AML-193 (cell line): ENCODE data around the gene DOCK4.
A peak's percentile ranks its signal among the peaks of the same experiment; 100 is the strongest.

ENCODE experiments used
- DNase-seq, 2 experiments: peaks; one replicate each; lab custom pipeline; 2025; lab: John Stamatoyannopoulos, UW

Gene DOCK4

GRCh38 chr7:112113913-112114575 is 92.2 kb downstream of the DOCK4 start:
- no peak for DNase-seq

- peak in 1 of 2 experiments; percentile 3 for DNase-seq
Measured at GRCh38 chr7:112112822-112113255, 93.4 kb downstream of the DOCK4 start.

GRCh38 chr7:112110651-112111050 is 95.5 kb downstream of the DOCK4 start:
- DNase-seq: no peak

DNA sequence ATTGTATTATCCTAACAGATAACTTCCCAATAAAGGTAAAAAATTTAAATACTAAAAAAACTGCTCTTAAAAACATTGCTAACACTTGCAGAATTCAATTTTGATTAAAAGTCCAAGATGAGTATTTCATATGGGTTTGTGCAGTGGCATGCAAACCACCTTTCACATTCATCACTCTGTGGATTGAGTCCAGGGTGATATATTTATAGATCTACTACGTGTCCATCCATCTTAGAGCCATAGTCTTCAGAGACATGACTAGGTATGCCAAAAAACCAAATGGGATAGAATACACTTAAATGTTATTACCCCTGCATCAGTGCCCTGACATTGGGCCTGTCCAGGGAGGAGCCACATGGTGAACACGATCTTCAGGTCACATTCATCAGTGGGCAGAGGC is 96.0 kb downstream of the DOCK4 start:
- no peak for DNase-seq

DNA sequence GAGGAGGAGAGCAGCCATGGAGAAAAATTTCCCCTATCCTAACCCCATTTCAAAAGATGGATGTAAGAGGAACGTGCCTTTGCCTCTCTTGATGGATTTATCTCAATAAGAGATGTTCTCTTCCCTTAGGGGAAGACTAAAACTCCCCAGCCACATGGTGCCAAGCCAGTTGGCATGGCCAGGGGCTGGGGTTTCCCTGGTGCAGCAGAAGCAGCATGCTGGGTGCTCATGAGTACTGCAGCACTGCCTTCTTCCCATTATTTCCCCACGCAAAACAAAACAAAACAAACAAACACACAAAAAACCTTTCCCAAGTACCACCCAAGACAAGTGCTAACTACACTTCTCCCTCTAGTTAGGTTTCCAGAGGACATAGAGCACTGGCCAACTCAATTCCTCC is 97.2 kb downstream of the DOCK4 start:
- no peak for DNase-seq

GRCh38 chr7:112105584-112106530 is 100.3 kb downstream of the DOCK4 start:
- DNase-seq: no peak

DNA sequence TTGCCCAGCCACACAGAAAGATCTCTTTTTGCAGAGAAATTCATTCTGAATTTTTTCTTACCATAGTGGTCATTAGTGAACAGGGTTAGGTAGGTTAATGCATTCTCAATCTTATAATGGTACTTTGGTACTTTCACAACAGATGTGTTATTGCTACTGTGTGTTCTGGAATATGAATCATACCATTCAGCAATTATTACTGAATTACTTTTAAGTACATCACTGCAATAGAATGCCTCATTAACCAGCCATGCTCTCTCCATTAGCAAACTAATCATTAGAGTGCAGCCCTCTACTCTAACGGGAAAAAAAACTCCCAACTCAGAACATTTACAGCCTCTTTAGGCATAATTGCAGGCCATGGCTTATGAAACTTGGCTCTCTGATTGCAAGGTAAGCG is 102.1 kb downstream of the DOCK4 start:
- no peak for DNase-seq

- DNase-seq: peak; percentile 19 to 43
Measured at GRCh38 chr7:112103246-112103645, 103.0 kb downstream of the DOCK4 start.

DNA sequence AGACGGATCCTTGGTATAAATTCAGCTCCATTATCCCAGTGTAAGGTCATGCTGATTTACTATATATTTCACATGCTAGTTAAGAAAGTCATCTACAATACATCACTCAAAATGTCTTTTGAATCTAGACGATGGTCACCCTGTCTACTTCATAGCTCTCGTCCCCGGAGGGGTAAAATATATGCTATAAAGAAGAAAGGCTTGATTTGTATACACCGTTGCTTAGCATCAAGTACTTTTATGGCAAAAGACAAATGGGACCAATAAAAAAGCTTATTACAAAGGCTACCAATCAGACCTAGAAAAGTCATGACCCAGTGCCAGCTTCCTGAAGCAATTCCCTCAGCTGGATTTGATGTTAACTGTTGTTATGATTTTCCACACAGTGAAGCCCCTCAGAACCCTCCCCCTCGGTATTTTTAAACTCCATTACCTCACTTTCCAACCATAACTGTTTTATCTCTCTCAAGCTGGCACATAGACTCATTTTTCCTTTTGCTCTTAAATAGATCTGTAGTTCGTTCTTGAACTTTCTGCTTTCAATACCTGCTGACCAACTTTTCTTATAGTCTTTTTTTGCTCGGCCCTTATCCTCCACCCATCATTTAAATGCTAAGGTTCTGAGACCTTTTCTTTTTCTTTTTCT is 104.9 kb downstream of the DOCK4 start:
- no peak for DNase-seq

DNA sequence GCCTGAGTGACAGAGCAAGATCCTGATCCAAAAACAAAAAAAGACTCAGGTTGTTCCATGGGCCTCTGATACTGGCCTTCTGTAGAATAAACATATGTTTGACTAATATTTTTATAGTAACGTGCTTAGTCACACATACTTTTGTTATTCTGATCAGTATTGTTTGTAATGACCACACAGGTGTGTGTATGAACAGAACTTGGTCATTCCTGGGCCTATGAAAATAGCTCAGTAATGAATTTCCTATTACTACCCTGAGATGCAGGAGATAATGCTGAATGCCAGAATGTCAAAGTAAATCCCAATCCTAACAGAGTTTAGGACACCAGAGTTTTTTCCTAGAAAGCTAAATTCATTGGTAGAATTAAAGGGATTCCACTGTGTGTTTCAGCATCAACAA is 108.7 kb downstream of the DOCK4 start:
- no peak for DNase-seq

- no peak for DNase-seq
Measured at GRCh38 chr7:112093409-112093808, 112.8 kb downstream of the DOCK4 start.

GRCh38 chr7:112092709-112093395 is 113.3 kb downstream of the DOCK4 start:
- DNase-seq: no peak

- no peak for DNase-seq
Measured at GRCh38 chr7:112092306-112092705, 113.9 kb downstream of the DOCK4 start.

GRCh38 chr7:112091768-112092167 is 114.4 kb downstream of the DOCK4 start:
- DNase-seq: no peak

DNA sequence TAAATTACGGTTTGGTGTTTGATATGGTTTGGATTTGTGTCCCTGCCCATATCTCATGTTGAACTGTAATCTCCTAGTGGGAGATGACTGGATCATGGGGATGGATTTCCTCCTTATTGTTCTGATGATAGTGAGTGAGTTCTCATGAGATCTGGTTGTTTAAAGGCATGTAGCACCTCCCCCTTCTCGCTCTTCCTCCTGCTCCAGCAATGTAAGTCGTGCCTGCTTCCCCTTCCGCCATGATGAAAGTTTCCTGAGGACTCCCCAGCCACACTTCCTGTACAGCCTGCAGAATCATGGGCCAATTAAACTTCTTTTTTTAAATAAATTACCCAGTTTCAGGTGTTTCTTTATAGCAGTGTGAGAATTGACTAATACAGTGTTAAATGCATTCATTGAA is 116.6 kb downstream of the DOCK4 start:
- DNase-seq: no peak

- DNase-seq: no peak
Measured at GRCh38 chr7:112088484-112089016, 117.6 kb downstream of the DOCK4 start.

GRCh38 chr7:112086496-112087254 is 119.5 kb downstream of the DOCK4 start:
- DNase-seq: no peak

GRCh38 chr7:112084520-112084971 is 121.7 kb downstream of the DOCK4 start:
- DNase-seq: no peak

GRCh38 chr7:112083776-112084355 is 122.3 kb downstream of the DOCK4 start:
- DNase-seq: no peak

- DNase-seq: no peak
Measured at GRCh38 chr7:112082306-112082705, 123.9 kb downstream of the DOCK4 start.

GRCh38 chr7:112081778-112082177 is 124.4 kb downstream of the DOCK4 start:
- peak; percentile 38 to 51 for DNase-seq
